NCI-H2196 (cell line): ENCODE results near the gene B2M.
"Not testable (repeated sequence)": the region's sequence is repeated elsewhere in the genome, so short reads cannot be mapped to it uniquely, and the experiment has no call there.

Experiments used
- DNase-seq: peaks from one replicate; lab custom pipeline; 2025; ENCODE audit not compliant: unreplicated experiment; lab: John Stamatoyannopoulos, UW

B2M gene

DNA sequence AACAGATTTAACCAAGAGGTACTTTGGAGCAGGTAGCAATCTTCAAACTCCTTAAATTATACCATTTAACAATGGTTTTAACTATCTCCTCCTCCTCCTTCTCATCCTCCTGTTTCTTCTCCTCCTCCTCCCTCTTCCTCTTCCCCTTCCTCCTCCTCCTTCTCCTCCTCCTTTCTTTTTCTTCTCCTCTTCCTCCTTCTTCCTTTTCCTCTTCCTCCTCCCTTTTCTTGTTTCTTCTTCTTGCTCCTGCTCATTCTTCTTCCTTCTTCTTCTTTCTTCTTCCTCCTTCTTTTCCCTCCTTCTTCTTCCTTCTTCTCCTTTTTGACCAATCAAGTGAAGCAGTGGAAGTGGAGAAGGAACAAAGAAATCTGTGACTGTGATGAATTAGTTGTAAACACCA is 14.3 kb upstream of the B2M start:
- DNase-seq = no peak

DNA sequence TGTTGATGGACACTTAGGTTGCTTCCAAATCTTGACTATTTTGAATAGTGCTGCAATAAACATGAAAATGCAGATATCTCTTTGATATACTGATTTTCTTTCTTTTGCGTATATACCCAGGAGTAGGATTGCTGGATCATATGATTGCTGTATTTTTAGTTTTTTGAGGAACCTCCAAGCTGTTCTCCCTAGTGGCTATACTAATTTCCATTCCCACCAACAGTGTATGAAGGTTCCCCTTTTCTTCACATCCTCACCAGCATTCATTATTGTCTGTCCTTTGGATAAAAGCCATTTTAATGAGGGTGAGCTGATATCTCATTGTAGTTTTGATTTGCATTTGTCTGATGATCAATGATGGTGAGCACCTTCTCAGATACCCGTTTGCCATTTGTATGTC is 12.7 kb upstream of the B2M start:
- no peak for DNase-seq

DNA sequence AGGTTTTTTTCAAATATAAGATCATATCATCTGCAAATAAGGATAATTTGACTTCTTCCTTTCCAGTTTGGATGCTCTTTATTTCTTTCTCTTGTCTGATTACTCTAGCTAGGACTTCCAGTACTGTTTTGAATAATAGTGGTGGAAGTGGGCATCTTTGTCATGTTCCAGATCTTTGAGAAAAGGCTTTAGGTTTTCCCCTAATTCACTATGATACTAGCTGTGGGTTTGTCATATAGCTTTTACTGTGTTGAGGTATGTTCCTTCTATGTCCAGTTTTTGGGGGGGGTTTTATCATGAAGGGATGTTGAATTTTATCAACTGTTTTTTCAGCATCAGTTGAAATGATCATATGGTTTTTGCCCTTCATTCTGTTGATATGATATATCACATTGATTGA is 10.6 kb upstream of the B2M start:
- not testable (repeated sequence) for DNase-seq

DNA sequence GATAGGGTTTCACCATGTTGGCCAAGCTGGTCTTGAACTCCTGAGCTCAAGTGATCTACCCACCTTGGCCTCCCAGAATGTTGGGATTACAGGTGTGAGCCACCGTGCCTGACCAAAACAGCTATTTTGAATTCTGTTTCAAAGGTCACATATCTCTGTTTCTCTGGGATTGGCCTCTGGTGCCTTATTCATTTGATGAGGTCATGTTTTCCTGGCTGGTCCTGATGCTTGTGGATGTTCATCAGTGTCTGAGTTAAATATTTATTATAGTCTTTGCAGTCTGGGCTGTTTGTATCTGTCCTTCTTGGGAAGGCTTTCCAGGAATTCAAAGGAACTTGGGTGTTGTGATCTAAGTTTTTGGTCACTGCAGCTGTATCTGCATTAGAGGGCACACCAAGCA is 5.3 kb upstream of the B2M start:
- no peak for DNase-seq

DNA sequence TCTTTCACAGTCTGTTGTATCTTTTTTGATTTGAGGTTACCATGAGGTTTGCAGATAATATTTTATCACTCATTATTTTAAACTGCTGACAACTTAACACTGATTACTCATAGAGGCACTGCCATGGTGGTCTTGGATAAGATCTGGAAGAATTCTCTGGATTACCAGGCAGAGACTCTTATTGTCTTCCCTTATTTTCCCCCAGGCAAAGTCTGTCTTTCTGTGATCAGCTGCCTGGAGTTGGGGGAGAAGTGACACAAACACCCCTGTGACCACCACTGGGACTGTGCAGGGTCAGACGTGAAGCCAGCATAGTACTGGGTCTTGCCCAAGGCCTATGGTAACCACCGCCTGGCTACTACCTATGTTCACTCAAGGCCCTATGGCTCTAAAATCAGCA is 4.9 kb upstream of the B2M start:
- DNase-seq = no peak

DNA sequence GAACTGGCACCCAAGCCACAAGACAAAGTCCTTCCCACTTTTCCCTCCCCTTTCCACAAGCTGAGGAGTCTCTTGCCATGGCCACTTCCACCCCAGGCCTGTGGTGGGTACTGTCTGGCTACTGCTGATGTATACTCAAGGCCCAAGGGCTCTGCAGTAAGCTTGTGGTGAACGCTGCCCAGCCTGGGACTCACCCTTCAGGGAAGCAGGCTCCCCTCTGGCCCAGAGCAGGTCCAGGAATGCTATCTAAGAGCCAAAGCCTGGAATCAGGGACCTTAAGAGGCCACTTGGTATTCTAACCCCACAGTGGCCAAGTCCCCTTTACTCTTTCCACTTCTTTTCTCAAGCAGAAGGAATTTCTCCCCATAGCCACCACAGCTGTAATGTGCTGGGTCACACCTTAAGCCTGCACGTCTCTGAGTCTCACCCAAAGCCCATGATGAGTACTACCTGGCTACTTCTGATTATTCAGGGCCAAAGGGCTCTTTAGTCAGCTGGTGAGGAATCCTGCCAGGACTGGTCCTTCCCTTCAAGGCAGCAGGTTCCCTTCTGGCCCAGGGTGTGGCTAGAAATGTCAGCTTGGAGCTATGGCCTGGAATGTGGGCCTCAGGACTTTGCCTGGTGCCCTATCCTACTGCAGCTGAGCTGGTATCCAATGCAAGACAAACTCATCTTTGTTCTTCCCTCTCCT is 4.2 kb upstream of the B2M start:
- no peak for DNase-seq

DNA sequence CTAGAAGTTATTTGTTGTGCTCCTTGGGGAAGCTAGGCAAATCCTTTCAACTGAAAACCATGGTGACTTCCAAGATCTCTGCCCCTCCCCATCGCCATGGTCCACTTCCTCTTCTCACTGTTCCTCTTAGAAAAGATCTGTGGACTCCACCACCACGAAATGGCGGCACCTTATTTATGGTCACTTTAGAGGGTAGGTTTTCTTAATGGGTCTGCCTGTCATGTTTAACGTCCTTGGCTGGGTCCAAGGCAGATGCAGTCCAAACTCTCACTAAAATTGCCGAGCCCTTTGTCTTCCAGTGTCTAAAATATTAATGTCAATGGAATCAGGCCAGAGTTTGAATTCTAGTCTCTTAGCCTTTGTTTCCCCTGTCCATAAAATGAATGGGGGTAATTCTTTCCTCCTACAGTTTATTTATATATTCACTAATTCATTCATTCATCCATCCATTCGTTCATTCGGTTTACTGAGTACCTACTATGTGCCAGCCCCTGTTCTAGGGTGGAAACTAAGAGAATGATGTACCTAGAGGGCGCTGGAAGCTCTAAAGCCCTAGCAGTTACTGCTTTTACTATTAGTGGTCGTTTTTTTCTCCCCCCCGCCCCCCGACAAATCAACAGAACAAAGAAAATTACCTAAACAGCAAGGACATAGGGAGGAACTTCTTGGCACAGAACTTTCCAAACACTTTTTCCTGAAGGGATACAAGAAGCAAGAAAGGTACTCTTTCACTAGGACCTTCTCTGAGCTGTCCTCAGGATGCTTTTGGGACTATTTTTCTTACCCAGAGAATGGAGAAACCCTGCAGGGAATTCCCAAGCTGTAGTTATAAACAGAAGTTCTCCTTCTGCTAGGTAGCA is 851 bp upstream of the B2M start:
- DNase-seq = peak; percentile 3

DNA sequence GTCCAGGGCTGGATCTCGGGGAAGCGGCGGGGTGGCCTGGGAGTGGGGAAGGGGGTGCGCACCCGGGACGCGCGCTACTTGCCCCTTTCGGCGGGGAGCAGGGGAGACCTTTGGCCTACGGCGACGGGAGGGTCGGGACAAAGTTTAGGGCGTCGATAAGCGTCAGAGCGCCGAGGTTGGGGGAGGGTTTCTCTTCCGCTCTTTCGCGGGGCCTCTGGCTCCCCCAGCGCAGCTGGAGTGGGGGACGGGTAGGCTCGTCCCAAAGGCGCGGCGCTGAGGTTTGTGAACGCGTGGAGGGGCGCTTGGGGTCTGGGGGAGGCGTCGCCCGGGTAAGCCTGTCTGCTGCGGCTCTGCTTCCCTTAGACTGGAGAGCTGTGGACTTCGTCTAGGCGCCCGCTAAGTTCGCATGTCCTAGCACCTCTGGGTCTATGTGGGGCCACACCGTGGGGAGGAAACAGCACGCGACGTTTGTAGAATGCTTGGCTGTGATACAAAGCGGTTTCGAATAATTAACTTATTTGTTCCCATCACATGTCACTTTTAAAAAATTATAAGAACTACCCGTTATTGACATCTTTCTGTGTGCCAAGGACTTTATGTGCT is 527 bp downstream of the B2M start:
- no peak for DNase-seq

DNA sequence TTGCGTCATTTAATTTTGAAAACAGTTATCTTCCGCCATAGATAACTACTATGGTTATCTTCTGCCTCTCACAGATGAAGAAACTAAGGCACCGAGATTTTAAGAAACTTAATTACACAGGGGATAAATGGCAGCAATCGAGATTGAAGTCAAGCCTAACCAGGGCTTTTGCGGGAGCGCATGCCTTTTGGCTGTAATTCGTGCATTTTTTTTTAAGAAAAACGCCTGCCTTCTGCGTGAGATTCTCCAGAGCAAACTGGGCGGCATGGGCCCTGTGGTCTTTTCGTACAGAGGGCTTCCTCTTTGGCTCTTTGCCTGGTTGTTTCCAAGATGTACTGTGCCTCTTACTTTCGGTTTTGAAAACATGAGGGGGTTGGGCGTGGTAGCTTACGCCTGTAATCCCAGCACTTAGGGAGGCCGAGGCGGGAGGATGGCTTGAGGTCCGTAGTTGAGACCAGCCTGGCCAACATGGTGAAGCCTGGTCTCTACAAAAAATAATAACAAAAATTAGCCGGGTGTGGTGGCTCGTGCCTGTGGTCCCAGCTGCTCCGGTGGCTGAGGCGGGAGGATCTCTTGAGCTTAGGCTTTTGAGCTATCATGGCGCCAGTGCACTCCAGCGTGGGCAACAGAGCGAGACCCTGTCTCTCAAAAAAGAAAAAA is 1.2 kb downstream of the B2M start:
- peak; percentile 55 for DNase-seq

DNA sequence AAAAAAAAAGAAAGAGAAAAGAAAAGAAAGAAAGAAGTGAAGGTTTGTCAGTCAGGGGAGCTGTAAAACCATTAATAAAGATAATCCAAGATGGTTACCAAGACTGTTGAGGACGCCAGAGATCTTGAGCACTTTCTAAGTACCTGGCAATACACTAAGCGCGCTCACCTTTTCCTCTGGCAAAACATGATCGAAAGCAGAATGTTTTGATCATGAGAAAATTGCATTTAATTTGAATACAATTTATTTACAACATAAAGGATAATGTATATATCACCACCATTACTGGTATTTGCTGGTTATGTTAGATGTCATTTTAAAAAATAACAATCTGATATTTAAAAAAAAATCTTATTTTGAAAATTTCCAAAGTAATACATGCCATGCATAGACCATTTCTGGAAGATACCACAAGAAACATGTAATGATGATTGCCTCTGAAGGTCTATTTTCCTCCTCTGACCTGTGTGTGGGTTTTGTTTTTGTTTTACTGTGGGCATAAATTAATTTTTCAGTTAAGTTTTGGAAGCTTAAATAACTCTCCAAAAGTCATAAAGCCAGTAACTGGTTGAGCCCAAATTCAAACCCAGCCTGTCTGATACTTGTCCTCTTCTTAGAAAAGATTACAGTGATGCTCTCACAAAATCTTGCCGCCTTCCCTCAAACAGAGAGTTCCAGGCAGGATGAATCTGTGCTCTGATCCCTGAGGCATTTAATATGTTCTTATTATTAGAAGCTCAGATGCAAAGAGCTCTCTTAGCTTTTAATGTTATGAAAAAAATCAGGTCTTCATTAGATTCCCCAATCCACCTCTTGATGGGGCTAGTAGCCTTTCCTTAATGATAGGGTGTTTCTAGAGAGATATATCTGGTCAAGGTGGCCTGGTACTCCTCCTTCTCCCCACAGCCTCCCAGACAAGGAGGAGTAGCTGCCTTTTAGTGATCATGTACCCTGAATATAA is 2.0 kb downstream of the B2M start:
- peak; percentile 13 for DNase-seq

DNA sequence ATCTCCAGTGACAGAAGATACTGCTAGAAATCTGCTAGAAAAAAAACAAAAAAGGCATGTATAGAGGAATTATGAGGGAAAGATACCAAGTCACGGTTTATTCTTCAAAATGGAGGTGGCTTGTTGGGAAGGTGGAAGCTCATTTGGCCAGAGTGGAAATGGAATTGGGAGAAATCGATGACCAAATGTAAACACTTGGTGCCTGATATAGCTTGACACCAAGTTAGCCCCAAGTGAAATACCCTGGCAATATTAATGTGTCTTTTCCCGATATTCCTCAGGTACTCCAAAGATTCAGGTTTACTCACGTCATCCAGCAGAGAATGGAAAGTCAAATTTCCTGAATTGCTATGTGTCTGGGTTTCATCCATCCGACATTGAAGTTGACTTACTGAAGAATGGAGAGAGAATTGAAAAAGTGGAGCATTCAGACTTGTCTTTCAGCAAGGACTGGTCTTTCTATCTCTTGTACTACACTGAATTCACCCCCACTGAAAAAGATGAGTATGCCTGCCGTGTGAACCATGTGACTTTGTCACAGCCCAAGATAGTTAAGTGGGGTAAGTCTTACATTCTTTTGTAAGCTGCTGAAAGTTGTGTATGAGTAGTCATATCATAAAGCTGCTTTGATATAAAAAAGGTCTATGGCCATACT is 4.0 kb downstream of the B2M start:
- DNase-seq = no peak

DNA sequence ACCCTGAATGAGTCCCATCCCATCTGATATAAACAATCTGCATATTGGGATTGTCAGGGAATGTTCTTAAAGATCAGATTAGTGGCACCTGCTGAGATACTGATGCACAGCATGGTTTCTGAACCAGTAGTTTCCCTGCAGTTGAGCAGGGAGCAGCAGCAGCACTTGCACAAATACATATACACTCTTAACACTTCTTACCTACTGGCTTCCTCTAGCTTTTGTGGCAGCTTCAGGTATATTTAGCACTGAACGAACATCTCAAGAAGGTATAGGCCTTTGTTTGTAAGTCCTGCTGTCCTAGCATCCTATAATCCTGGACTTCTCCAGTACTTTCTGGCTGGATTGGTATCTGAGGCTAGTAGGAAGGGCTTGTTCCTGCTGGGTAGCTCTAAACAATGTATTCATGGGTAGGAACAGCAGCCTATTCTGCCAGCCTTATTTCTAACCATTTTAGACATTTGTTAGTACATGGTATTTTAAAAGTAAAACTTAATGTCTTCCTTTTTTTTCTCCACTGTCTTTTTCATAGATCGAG is 4.5 kb downstream of the B2M start:
- no peak for DNase-seq

DNA sequence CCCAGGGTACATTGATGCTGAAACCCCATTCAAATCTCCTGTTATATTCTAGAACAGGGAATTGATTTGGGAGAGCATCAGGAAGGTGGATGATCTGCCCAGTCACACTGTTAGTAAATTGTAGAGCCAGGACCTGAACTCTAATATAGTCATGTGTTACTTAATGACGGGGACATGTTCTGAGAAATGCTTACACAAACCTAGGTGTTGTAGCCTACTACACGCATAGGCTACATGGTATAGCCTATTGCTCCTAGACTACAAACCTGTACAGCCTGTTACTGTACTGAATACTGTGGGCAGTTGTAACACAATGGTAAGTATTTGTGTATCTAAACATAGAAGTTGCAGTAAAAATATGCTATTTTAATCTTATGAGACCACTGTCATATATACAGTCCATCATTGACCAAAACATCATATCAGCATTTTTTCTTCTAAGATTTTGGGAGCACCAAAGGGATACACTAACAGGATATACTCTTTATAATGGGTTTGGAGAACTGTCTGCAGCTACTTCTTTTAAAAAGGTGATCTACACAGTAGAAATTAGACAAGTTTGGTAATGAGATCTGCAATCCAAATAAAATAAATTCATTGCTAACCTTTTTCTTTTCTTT is 5.8 kb downstream of the B2M start:
- DNase-seq = no peak

DNA sequence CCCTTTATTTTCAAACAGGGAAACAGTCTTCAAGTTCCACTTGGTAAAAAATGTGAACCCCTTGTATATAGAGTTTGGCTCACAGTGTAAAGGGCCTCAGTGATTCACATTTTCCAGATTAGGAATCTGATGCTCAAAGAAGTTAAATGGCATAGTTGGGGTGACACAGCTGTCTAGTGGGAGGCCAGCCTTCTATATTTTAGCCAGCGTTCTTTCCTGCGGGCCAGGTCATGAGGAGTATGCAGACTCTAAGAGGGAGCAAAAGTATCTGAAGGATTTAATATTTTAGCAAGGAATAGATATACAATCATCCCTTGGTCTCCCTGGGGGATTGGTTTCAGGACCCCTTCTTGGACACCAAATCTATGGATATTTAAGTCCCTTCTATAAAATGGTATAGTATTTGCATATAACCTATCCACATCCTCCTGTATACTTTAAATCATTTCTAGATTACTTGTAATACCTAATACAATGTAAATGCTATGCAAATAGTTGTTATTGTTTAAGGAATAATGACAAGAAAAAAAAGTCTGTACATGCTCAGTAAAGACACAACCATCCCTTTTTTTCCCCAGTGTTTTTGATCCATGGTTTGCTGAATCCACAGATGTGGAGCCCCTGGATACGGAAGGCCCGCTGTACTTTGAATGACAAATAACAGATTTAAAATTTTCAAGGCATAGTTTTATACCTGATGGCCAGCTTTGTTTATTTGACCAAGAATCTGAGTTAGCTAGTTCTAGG is 7.0 kb downstream of the B2M start:
- no peak for DNase-seq

DNA sequence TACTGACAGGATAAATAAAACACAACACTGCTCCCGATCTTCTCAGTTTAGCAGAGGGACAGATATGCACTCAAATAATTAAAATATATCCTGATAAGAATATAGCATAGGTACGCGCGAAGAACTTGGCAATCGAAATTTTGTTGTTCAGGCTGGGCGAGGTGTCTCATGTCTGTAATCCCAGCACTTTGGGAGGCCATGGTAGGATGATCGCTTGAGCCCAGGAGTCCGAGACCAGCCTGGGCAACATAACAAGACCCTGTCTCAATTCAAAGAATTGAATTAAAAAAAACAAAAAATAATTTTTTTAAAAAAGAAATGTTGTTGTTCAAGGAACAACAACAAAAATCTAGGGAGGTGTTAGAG is 7.6 kb downstream of the B2M start:
- DNase-seq = no peak

DNA sequence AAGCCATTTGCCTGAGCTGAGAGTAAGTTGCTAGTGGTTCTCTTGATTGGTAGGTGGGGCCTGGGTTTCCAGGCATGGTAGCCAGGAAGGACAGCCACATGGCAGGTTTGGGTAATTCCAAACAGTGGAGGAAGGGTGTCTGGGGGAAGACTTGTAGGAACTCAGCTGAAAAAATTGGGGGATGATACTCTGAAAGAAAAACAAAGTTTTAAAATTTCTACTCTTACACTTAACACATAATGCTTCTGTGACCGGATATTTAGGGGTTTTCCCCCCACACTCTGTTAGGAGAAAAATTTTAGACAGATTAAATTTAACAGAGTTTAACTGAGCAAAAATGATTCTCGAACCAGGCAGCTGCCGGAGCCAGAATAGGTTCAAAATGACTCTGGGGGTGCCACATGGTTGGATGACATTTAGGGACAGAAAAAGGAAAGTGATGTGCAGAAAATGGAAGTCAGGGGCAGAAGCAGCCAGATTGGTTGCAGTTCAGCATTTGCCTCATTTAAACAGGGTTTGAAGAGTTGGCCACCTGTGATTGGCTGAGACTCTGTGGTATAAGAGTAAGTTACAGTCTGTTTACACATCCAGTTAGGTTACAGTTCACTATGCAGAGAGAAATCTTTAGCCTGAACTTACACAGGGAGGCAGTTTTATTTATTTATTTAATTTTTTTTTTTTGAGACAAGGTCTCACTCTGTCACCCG is 8.1 kb downstream of the B2M start:
- DNase-seq = no peak

DNA sequence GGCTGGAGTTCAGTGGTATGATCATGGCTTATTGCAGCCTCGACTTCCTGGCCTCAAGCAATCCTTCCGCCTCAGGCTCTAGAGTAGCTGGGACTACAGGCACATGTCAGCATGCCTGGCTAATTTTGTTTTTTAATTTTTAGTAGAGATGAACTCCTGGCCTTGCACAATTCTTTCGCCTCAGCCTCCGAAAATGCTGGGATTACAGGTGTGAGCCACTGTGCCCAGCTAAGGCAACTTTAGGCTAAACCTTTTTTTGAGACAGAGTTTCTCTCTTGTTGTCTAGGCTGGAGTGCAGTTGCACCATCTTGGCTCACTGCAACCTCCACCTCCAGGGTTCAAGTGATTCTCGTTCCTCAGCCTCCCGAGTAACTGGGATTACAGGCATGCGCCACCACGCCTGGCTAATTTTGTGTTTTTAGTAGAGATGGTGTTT is 8.7 kb downstream of the B2M start:
- DNase-seq = not testable (repeated sequence)
